CD14-positive monocyte (primary cell): Measurements from ENCODE around the gene SLC35E1. TPM values are rescaled to one million over a fixed set of nuclear protein-coding genes. Genes with fewer than 3 reads are reported as not detected.

Experiments used
- DNase-seq, 3 donors: peaks; one replicate each; pipeline ENCODE4 v3.0.0-alpha.2; 2011 to 2022
- H2AFZ ChIP-seq: 2 replicates; pipeline ENCODE4 v1.6.0; 2012; ENCODE audit warnings: mild to moderate bottlenecking, low read depth, low read length, inconsistent platforms; ENCODE audit not compliant: insufficient read depth, poor library complexity, severe bottlenecking
- H3K27ac ChIP-seq, 2 donors: 1 replicate in 1 of 2; 2 replicates in 1 of 2; pipeline ENCODE4 v1.5.1; 2012 to 2013; ENCODE audit warnings: low read length in 2 of 2, control low read depth in 1 of 2, inconsistent platforms in 1 of 2, low read depth in 1 of 2, mild to moderate bottlenecking in 1 of 2
- H3K27me3 ChIP-seq, 2 donors: one replicate each; pipeline versions ENCODE4 v1.6.0 to v1.6.1; 2011 to 2013; ENCODE audit warnings: low read length in 2 of 2; ENCODE audit not compliant: control insufficient read depth in 2 of 2, insufficient read depth in 2 of 2
- H3K36me3 ChIP-seq, 2 donors: replicated peaks in 1 of 2; 1 replicate in 1 of 2; 2 replicates in 1 of 2; pipeline versions ENCODE4 v1.5.1 to v1.6.1; 2012 to 2013; ENCODE audit warnings: low read length in 2 of 2, control low read depth in 1 of 2, inconsistent platforms in 1 of 2, mild to moderate bottlenecking in 1 of 2; ENCODE audit not compliant: insufficient read depth in 2 of 2, control insufficient read depth in 1 of 2
- H3K4me1 ChIP-seq, 2 donors: 1 replicate in 1 of 2; 2 replicates in 1 of 2; pipeline versions ENCODE4 v1.5.1 to v1.6.1; 2012 to 2013; ENCODE audit warnings: low read length in 2 of 2, control low read depth in 1 of 2, inconsistent platforms in 1 of 2, mild to moderate bottlenecking in 1 of 2, moderate library complexity in 1 of 2; ENCODE audit not compliant: insufficient read depth in 2 of 2, control insufficient read depth in 1 of 2
- H3K4me2 ChIP-seq: replicated peaks from 2 replicates; pipeline ENCODE3; 2012; ENCODE audit warnings: low read length, moderate library complexity, mild to moderate bottlenecking; ENCODE audit not compliant: poor library complexity, severe bottlenecking; ENCODE audit errors: extremely low read depth
- H3K4me3 ChIP-seq, 3 experiments: fragments of 200-600 bp in 1 of 3; sonication (generic) in 1 of 3; replicated peaks in 1 of 3; 1 replicate in 2 of 3; 2 replicates in 1 of 3; pipeline ENCODE4 v1.5.1; 2011 to 2013; ENCODE audit warnings: low read length in 3 of 3, mild to moderate bottlenecking in 3 of 3, control low read depth in 2 of 3, low read depth in 2 of 3, inconsistent platforms in 1 of 3, moderate library complexity in 1 of 3
- H3K79me2 ChIP-seq: 2 replicates; pipeline ENCODE4 v1.6.0; 2012; ENCODE audit warnings: mild to moderate bottlenecking, control low read depth, inconsistent platforms, low read length, moderate library complexity; ENCODE audit not compliant: insufficient read depth
- H3K9ac ChIP-seq: 2 replicates; pipeline ENCODE4 v1.6.0; 2017; ENCODE audit warnings: low read length, mild to moderate bottlenecking; ENCODE audit not compliant: insufficient read depth, poor library complexity, severe bottlenecking
- H3K9me3 ChIP-seq, 2 donors: replicated peaks in 1 of 2; 1 replicate in 1 of 2; 2 replicates in 1 of 2; pipeline versions ENCODE4 v1.5.1 to v1.6.1; 2012 to 2013; ENCODE audit warnings: low read length in 2 of 2, control low read depth in 1 of 2; ENCODE audit not compliant: control insufficient read depth in 1 of 2, insufficient read depth in 1 of 2
- H4K20me1 ChIP-seq: 2 replicates; pipeline ENCODE4 v1.6.0; 2012; ENCODE audit warnings: mild to moderate bottlenecking, low read length, control low read depth, moderate library complexity; ENCODE audit not compliant: insufficient read depth
- H3K27ac Mint-ChIP-seq, 7 donors: one replicate each; pipeline ENCODE4 v1.8.0; 2020; ENCODE audit warnings: mild to moderate bottlenecking in 7 of 7, mixed read lengths in 7 of 7, moderate library complexity in 6 of 7, inconsistent platforms in 2 of 7
- H3K27me3 Mint-ChIP-seq, 3 donors: one replicate each; pipeline ENCODE4 v1.8.0; 2021 to 2022; ENCODE audit warnings: low read depth in 3 of 3, mild to moderate bottlenecking in 3 of 3, mixed read lengths in 3 of 3, moderate library complexity in 3 of 3, inconsistent platforms in 1 of 3
- H3K36me3 Mint-ChIP-seq, 2 donors: one replicate each; pipeline ENCODE4 v1.8.0; 2020; ENCODE audit warnings: mixed read lengths in 2 of 2, inconsistent platforms in 1 of 2, mild to moderate bottlenecking in 1 of 2
- H3K4me1 Mint-ChIP-seq: one replicate; pipeline ENCODE4 v1.8.0; 2020; ENCODE audit warnings: mild to moderate bottlenecking, mixed read lengths
- H3K4me3 Mint-ChIP-seq, 2 donors: one replicate each; pipeline ENCODE4 v1.8.0; 2020; ENCODE audit warnings: mild to moderate bottlenecking in 2 of 2, mixed read lengths in 2 of 2, moderate library complexity in 1 of 2
- H3K9me3 Mint-ChIP-seq, 7 donors: one replicate each; pipeline ENCODE4 v1.8.0; 2020 to 2022; ENCODE audit warnings: mixed read lengths in 7 of 7, mild to moderate bottlenecking in 6 of 7, moderate library complexity in 6 of 7, inconsistent platforms in 2 of 7
- WGBS: methylation state at CpG from one replicate; pipeline ENCODE4 v1.1.5; 2013; ENCODE audit warnings: missing lambda C conversion rate; ENCODE audit not compliant: insufficient coverage; 5-methylcytosine and 5-hydroxymethylcytosine counted together
- intact Hi-C, 2 donors: fragments of 100-400 bp; cut with micrococcal nuclease; formaldehyde crosslinking; loops; one replicate each; pipeline versions ENCODE4 v1.15.0 to v1.15.1; 2023
- polyA plus RNA-seq, 3 donors: library from polyadenylated mRNA; depleted of rRNA in 1 of 3; unstranded in 2 of 3; stranded (reverse) in 1 of 3; fragments of 300-500 nt in 2 of 3; fragments of >200 nt in 1 of 3; fragmentation: Illumina TruSeq in 2 of 3; gene quantifications; 1 replicate in 2 of 3; 2 replicates in 1 of 3; pipeline ENCODE4 v1.2.3, GENCODE V29; 2012 to 2021
- TF ChIP-seq, protein P1 (sequence below): fragments of 200-600 bp; IDR thresholded peaks from one replicate; pipeline ENCODE4 v1.8.0; 2022; ENCODE audit warnings: antibody characterized with exemption, mild to moderate bottlenecking

SLC35E1 gene
- polyA plus RNA-seq, 3 donors: 12.1 to 28.8 (median 13.5) TPM

DNA sequence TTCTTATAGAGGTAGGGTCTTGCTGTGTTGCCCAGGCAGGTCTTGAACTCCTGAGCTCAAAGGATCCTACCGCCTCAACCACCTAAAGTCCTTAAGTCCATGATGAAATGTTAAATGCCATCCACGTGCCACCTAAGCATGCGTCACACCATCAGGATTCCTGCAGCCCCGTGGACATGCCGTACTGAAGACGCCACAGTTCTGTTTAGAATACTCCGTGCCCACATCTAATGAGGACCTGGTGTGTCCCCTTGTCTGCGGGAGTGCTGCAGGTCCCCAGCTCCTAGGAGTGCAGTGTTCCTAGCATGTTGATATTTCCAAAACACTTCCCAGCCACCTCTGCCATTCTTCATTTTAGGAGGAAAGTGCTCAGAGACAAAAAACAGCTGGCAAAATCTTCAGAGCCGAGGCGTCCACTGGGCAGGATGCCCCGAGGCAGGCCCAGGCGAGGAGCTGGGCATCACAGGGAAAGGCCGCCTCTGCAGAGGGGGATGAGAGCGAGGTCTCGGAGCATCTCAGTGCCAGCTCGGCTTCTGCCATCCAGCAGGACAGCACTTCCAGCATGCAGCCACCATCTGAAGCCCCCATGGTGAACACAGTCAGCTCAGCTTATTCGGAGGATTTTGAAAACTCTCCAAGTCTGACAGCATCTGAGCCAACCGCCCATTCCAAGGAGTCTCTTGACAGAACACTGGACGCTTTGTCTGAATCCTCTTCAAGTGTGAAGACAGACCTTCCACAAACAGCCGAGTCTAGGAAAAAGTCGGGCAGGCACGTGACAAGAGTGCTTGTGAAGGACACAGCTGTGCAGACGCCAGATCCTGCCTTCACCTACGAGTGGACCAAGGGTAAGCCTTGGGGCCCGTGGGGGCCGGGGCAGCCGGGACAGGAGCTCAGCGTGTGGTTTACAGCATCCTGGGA, 62.8 kb downstream of the SLC35E1 start:
- Mint-ChIP-seq H3K27ac (no peak overlapping the region), H3K27me3 (peaks cover 0 to 2% (median 0%) of the 10 kb centered on the region in 3 donors), H3K9me3 (no peaks in the 10 kb centered on the region), H3K36me3 (peaks cover 4 to 8% of the 10 kb centered on the region in 2 donors), H3K4me1 (no peaks in the 10 kb centered on the region), H3K4me3 (no peak overlapping the region)
- TF ChIP-seq, protein P1, sequence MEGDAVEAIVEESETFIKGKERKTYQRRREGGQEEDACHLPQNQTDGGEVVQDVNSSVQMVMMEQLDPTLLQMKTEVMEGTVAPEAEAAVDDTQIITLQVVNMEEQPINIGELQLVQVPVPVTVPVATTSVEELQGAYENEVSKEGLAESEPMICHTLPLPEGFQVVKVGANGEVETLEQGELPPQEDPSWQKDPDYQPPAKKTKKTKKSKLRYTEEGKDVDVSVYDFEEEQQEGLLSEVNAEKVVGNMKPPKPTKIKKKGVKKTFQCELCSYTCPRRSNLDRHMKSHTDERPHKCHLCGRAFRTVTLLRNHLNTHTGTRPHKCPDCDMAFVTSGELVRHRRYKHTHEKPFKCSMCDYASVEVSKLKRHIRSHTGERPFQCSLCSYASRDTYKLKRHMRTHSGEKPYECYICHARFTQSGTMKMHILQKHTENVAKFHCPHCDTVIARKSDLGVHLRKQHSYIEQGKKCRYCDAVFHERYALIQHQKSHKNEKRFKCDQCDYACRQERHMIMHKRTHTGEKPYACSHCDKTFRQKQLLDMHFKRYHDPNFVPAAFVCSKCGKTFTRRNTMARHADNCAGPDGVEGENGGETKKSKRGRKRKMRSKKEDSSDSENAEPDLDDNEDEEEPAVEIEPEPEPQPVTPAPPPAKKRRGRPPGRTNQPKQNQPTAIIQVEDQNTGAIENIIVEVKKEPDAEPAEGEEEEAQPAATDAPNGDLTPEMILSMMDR: no peak
- Histone ChIP-seq H3K9me3 (no peaks in the 10 kb centered on the region), H3K27ac (no peak overlapping the region), H3K27me3 (no peaks in the 10 kb centered on the region), H3K9ac (no peak overlapping the region), H3K36me3 (no peaks in the 10 kb centered on the region), H3K4me1 (no peaks in the 10 kb centered on the region), H3K79me2 (no peaks in the 10 kb centered on the region), H3K4me2 (no peak overlapping the region), H2AFZ (no peak overlapping the region), H3K4me3 (no peak overlapping the region), H4K20me1 (no peaks in the 10 kb centered on the region)
- DNase-seq: no peak
- 97% methylated on average over 25 of the region's 28 CpGs for WGBS
- intact Hi-C loops: no loop called here

DNA sequence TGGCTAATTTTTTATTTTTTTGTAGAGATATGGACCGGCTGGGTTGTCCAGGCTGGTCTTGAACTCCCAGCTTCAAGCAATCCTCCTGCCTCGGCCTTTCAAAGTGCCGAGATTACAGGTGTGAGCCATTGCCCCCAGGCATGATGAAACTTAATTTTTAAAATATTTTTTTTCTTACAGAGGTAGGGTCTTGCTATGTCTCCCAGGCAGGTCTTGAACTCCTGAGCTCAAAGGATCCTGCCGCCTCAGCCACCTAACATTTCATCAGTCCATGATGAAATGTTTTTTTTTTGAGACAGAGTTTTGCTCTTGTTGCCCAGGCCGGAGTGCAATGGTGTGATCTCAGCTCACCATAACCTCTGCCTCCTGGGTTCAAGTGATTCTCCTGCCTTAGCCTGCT, 63.7 kb downstream of the SLC35E1 start:
- Mint-ChIP-seq H3K9me3 (no peaks in the 10 kb centered on the region), H3K36me3 (peaks cover 4 to 8% of the 10 kb centered on the region in 2 donors), H3K27me3 (peaks cover 0 to 2% (median 0%) of the 10 kb centered on the region in 3 donors), H3K4me1 (no peaks in the 10 kb centered on the region), H3K27ac (no peak overlapping the region), H3K4me3 (no peak overlapping the region)
- Histone ChIP-seq H3K9ac (no peak overlapping the region), H4K20me1 (no peaks in the 10 kb centered on the region), H3K27me3 (no peaks in the 10 kb centered on the region), H2AFZ (no peak overlapping the region), H3K4me2 (no peak overlapping the region), H3K36me3 (no peaks in the 10 kb centered on the region), H3K4me1 (no peaks in the 10 kb centered on the region), H3K4me3 (no peak overlapping the region), H3K27ac (no peak overlapping the region), H3K79me2 (no peaks in the 10 kb centered on the region), H3K9me3 (no peaks in the 10 kb centered on the region)
- no peak for DNase-seq
- intact Hi-C loops: no loop called here
- TF ChIP-seq, protein P1: no peak
- WGBS: 67% methylated on average over 1 of the region's 5 CpGs
